GM23338 (cell line): ENCODE measurements around the gene PDE4D.

Source experiments
- EZH2 ChIP-seq: fragments of 200-600 bp; sonication (generic); IDR thresholded peaks from one replicate; pipeline ENCODE4 v1.8.0; 2017; ENCODE audit warnings: antibody characterized with exemption, mild to moderate bottlenecking, low read depth; ENCODE audit not compliant: unreplicated experiment
- EZH2phosphoT487 ChIP-seq: fragments of 200-600 bp; sonication (generic); IDR thresholded peaks from one replicate; pipeline ENCODE4 v1.8.1; 2018; ENCODE audit warnings: antibody characterized with exemption; ENCODE audit not compliant: unreplicated experiment
- JUNB ChIP-seq: IDR thresholded peaks from one replicate; pipeline ENCODE4 v1.6.1; 2016; ENCODE audit warnings: antibody characterized with exemption; ENCODE audit not compliant: unreplicated experiment
- POLR2AphosphoS5 ChIP-seq: IDR thresholded peaks from 2 replicates; pipeline ENCODE4 v1.6.1; 2016; ENCODE audit warnings: antibody characterized with exemption, low read depth
- TF ChIP-seq, protein P1 (sequence below), 2 experiments: fragments of 200-600 bp in 1 of 2; sonication (generic) in 1 of 2; conservative IDR thresholded peaks; 2 replicates each; pipeline versions ENCODE4 v1.5.1 to v1.6.1; 2016 to 2017; ENCODE audit warnings: antibody characterized with exemption in 2 of 2, low read depth in 2 of 2, mild to moderate bottlenecking in 2 of 2, moderate library complexity in 1 of 2
- TF ChIP-seq, protein P2 (sequence below): IDR thresholded peaks from one replicate; pipeline ENCODE4 v1.6.1; 2018; ENCODE audit warnings: antibody characterized with exemption; ENCODE audit not compliant: unreplicated experiment

DNA sequence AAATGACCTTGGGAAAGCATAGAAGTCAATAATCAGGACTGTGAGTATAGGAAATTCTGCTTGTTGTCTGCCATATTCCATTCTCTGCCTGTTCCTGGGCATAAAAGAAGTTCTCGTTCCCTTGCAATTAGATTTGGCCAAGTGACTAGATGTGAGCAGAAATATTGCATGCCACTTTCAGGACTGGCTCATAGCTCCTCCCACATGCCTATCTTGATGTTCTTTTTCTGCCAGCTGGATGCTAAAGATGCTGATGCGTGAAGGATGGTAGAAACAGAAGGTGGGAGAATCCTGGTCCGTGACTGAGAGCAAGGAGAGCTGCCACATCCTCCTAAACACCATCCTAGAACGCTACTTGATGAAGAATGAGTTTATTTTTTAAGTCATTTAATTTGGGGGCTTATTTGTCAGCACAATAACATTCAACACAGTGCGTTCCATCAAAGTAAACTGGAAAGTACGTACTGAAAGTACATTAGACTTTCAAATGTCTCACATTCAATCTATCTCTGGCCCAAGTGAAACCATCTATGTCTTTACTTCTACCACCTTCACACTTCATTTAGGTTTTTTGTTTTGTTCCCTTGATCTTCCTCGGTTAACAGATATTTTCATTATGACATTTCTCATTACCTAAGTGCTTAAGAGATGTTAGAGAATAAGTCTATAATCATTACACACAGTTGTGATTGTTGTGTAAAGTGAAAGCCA, 662.1 kb downstream of the PDE4D start:
- TF ChIP-seq POLR2AphosphoS5 (no peak), EZH2phosphoT487 (no peak), JUNB (no peak), EZH2 (no peak)
- TF ChIP-seq, protein P1, sequence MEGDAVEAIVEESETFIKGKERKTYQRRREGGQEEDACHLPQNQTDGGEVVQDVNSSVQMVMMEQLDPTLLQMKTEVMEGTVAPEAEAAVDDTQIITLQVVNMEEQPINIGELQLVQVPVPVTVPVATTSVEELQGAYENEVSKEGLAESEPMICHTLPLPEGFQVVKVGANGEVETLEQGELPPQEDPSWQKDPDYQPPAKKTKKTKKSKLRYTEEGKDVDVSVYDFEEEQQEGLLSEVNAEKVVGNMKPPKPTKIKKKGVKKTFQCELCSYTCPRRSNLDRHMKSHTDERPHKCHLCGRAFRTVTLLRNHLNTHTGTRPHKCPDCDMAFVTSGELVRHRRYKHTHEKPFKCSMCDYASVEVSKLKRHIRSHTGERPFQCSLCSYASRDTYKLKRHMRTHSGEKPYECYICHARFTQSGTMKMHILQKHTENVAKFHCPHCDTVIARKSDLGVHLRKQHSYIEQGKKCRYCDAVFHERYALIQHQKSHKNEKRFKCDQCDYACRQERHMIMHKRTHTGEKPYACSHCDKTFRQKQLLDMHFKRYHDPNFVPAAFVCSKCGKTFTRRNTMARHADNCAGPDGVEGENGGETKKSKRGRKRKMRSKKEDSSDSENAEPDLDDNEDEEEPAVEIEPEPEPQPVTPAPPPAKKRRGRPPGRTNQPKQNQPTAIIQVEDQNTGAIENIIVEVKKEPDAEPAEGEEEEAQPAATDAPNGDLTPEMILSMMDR (conservative IDR thresholded peaks at IDR 0.05; ENCODE audit: low read depth in 2 of 2), result no peak
- TF ChIP-seq, protein P2, sequence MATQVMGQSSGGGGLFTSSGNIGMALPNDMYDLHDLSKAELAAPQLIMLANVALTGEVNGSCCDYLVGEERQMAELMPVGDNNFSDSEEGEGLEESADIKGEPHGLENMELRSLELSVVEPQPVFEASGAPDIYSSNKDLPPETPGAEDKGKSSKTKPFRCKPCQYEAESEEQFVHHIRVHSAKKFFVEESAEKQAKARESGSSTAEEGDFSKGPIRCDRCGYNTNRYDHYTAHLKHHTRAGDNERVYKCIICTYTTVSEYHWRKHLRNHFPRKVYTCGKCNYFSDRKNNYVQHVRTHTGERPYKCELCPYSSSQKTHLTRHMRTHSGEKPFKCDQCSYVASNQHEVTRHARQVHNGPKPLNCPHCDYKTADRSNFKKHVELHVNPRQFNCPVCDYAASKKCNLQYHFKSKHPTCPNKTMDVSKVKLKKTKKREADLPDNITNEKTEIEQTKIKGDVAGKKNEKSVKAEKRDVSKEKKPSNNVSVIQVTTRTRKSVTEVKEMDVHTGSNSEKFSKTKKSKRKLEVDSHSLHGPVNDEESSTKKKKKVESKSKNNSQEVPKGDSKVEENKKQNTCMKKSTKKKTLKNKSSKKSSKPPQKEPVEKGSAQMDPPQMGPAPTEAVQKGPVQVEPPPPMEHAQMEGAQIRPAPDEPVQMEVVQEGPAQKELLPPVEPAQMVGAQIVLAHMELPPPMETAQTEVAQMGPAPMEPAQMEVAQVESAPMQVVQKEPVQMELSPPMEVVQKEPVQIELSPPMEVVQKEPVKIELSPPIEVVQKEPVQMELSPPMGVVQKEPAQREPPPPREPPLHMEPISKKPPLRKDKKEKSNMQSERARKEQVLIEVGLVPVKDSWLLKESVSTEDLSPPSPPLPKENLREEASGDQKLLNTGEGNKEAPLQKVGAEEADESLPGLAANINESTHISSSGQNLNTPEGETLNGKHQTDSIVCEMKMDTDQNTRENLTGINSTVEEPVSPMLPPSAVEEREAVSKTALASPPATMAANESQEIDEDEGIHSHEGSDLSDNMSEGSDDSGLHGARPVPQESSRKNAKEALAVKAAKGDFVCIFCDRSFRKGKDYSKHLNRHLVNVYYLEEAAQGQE, result no peak
